ENCODE results near the gene THAP11. TPM values are rescaled to one million over a fixed set of nuclear protein-coding genes. Genes with fewer than 3 reads are reported as not detected.

Gene THAP11
- total and polyA plus RNA-seq, 2 of the 13 experiments (the other 11 are each of a cell fraction or from before 2014, with no cell fraction given): 44.2 to 53.4 TPM

DNA sequence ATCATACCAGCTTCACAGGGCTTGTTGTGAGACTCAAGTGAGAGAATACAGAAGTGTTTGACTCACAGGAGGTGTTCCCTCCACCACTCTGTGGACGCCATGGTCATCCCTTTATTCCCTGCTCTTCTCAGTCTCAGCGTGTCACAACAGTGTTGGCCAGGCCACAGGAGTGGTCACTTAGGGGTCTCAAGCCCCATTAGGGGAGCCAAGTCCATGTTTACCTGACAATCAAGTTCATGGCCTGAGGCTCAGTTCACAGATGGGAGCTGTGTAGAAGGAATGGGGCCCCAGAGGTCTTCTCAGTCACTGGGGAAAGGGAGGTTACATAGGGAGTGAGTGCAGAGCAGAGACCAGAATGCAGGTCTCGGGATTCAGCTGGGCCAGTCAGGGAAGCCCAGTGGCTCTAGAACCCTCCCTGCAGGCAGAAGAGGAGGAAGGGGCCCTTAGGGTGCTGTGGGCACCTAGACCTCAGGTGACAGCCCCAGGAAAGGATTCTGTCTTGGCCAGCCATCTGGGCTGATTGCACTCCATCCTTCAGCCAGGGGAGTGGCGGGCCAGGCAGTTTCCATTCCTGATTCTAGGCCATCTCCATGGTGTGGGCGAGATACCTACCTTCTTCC is 14.9 kb downstream of the THAP11 start (continued):
- TF ChIP-seq HMGXB4 (CRISPR knock-in tag; IDR thresholded peaks at IDR 0.05; ENCODE audit: borderline replicate concordance in 1 of 2, low read depth in 1 of 2): 0 out of 4 replicates have a peak, but pooled peaks of 1 of the 2 experiments have one; percentile 23
- peak; percentile 27; the same call in 1 of the 2 replicates for TF ChIP-seq POGK (CRISPR knock-in tag; conservative IDR thresholded peaks at IDR 0.05)

DNA sequence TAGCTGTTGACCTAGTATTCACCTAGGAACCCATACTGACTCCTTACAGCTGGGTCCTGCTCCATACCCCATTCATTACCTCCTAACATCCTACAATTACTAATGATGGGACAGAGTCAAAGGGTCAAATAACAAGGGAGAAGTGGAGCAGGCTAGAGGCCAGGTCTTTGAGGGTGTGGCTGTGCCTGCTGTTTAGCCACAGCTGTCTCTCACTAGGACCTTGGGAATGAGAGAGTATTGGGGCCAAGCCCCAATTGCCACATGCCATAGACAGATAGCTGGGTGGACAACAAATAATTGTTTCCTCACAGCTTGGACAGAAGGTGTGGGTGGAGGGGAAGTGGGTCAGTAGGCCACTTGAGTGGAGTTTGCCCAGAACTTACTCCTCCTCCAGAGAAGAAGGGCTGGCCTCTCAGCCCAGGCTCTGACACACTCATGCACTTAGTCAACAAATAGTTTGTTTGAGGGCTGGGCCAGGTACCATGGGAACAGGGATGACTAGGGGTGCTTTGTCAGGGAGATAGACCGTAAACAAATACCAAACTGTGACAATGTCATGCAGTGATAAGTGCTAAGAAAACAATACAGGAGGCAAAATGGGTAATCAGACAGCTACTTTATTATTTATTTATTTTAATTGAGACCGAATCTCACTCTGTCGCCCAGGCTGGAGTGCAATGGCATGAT is 15.6 kb downstream of the THAP11 start:
- ATAC-seq (peak; percentile 94), DNase-seq (ENCODE audit: low spot score) (peak; percentile 96), FAIRE-seq (peak; percentile 97)
- POLR2A ChIA-PET: interaction anchor here (0.8 to 3.3 kb wide), 10 partner anchors 10 to 106 kb away, joined by 3 to 21 read pairs (median 5); partner anchors contain the start of genes CENPT, EDC4, LCAT and NUTF2
- Histone ChIP-seq H3K9ac (ENCODE audit: insufficient read depth, low read depth, low read length) (peak overlapping the region; percentile 72), H3K79me2 (ENCODE audit: insufficient read depth, low read length) (peaks cover 94% of the 10 kb centered on the region), H3K9me3 (ENCODE audit: low read length) (no peaks in the 10 kb centered on the region), H3K4me2 (ENCODE audit: low read depth, low read length) (peak overlapping the region; percentile 65), H3K27me3 (ENCODE audit: control insufficient read depth in 1 of 2, insufficient read depth in 2 of 2, low read length in 2 of 2) (no peaks in the 10 kb centered on the region), H2AFZ (ENCODE audit: low read length) (no peak overlapping the region), H3K36me3 (replicated peaks in 1 of 2; ENCODE audit: control insufficient read depth in 1 of 2, insufficient read depth in 2 of 2, low read length in 2 of 2) (peaks cover 12 to 35% of the 10 kb centered on the region in 2 experiments), H3K4me1 (ENCODE audit: insufficient read depth, low read length) (peaks cover 64% of the 10 kb centered on the region), H4K20me1 (ENCODE audit: insufficient read depth, low read length) (peaks cover 61% of the 10 kb centered on the region), H3K4me3 (replicated peaks in 1 of 3; ENCODE audit: insufficient read depth in 1 of 3, low read depth in 2 of 3, low read length in 3 of 3) (peak overlapping the region in 1 of 3 experiments; percentile 35; a peak in 2 of 6 replicates), H3K27ac (ENCODE audit: extremely low read length, insufficient read depth, low read length) (peak overlapping the region; percentile 89)
- intact Hi-C loops (cut with micrococcal nuclease; ENCODE audit: unreplicated experiment): loop anchor here (1.0 kb wide), 1 partner anchor 11 kb away; the partner anchor contains the start of gene NUTF2
- WGBS (ENCODE audit: low lambda C conversion rate): 37% methylated on average over 3 of the region's 3 CpGs
- CTCF ChIA-PET (ENCODE audit: low intra/inter-chr PET ratio, low total read pairs): interaction anchor here (1.0 kb wide), 1 partner anchor 41 kb away, joined by 6 read pairs; no protein-coding TSS in a partner anchor
- BruUV-seq (replicated peaks): no TSS peak
- in situ Hi-C loops (cut with HindIII; ENCODE audit: extremely low pct_ligation_motif_present, low pct_unique_long_range_greater_than_20kb): no loop called here
- TF ChIP-seq ZNF367 (CRISPR knock-in tag; IDR thresholded peaks at IDR 0.05; ENCODE audit: borderline replicate concordance) (no peak), RBAK (CRISPR knock-in tag; IDR thresholded peaks at IDR 0.05) (no peak), ZFP90 (CRISPR knock-in tag; IDR thresholded peaks at IDR 0.05; ENCODE audit: borderline replicate concordance) (no peak), ZNF484 (CRISPR knock-in tag; IDR thresholded peaks at IDR 0.05; ENCODE audit: borderline replicate concordance, low read depth) (no peak), ZNF101 (CRISPR knock-in tag; IDR thresholded peaks at IDR 0.05; ENCODE audit: borderline replicate concordance, low read depth) (no peak), AKAP8 (CRISPR knock-in tag; IDR thresholded peaks at IDR 0.05) (peak; percentile 76; the same call in 1 of the 2 replicates), SIX1 (CRISPR knock-in tag; IDR thresholded peaks at IDR 0.05; ENCODE audit: borderline replicate concordance) (no peak), MLXIP (CRISPR knock-in tag; IDR thresholded peaks at IDR 0.05; ENCODE audit: borderline replicate concordance) (no peak), ZFY (CRISPR knock-in tag; IDR thresholded peaks at IDR 0.05) (0 out of 2 replicates have a peak, but pooled peaks have one; percentile 25)

Measured in HepG2 (cell line).